Calu3 (cell line): ENCODE data around the gene CGN. TPM values are rescaled to one million over a fixed set of nuclear protein-coding genes. Genes with fewer than 3 reads are reported as not detected.
A peak's percentile ranks its signal among the peaks of the same experiment; 100 is the strongest.

Experiments
- BruUV-seq: library from RNA; stranded (reverse); fragments of 400-500 nt; replicated peaks from 2 replicates; lab custom pipeline; 2021; lab: Mats Ljungman, UMichigan
- CTCF ChIA-PET: fragments of 300-600 bp; sonication (Branson Sonifier 250); formaldehyde crosslinking; loops from one replicate; lab custom pipeline; 2022; ENCODE audit warnings: antibody characterized with exemption; lab: Charles Lee
- DNase-seq: peaks from one replicate; pipeline ENCODE4 v3.0.0; 2022
- H3K27ac Mint-ChIP-seq: one replicate; pipeline ENCODE4 v1.8.0; 2022; ENCODE audit warnings: mixed read lengths; ENCODE audit not compliant: unreplicated experiment
- H3K27me3 Mint-ChIP-seq: one replicate; pipeline ENCODE4 v1.8.0; 2022; ENCODE audit warnings: mixed read lengths; ENCODE audit not compliant: unreplicated experiment
- H3K36me3 Mint-ChIP-seq: one replicate; pipeline ENCODE4 v1.8.0; 2022; ENCODE audit warnings: mild to moderate bottlenecking, moderate library complexity, mixed read lengths; ENCODE audit not compliant: insufficient read depth, unreplicated experiment
- H3K4me1 Mint-ChIP-seq: one replicate; pipeline ENCODE4 v1.8.0; 2022; ENCODE audit warnings: mild to moderate bottlenecking, low read depth, mixed read lengths; ENCODE audit not compliant: unreplicated experiment
- H3K4me3 Mint-ChIP-seq: one replicate; pipeline ENCODE4 v1.8.0; 2022; ENCODE audit warnings: mild to moderate bottlenecking, low read depth, moderate library complexity, mixed read lengths; ENCODE audit not compliant: unreplicated experiment
- H3K9me3 Mint-ChIP-seq: one replicate; pipeline ENCODE4 v1.8.0; 2022; ENCODE audit warnings: low read depth, mixed read lengths; ENCODE audit not compliant: unreplicated experiment
- intact Hi-C: fragments of 100-400 bp; cut with micrococcal nuclease; formaldehyde crosslinking; loops from one replicate; pipeline ENCODE4 v1.10.0; 2022; ENCODE audit not compliant: unreplicated experiment
- total RNA-seq: library from RNA; stranded (reverse); gene quantifications from 2 replicates; pipeline ENCODE4 v1.2.3, GENCODE V29; 2022
- TF ChIP-seq, protein P1 (sequence below): fragments of 200-600 bp; IDR thresholded peaks from one replicate; pipeline ENCODE4 v1.8.0; 2022; ENCODE audit warnings: antibody characterized with exemption; ENCODE audit not compliant: unreplicated experiment

CGN gene
- total RNA-seq, 1 experiment from 2014 or later = 113 TPM

DNA sequence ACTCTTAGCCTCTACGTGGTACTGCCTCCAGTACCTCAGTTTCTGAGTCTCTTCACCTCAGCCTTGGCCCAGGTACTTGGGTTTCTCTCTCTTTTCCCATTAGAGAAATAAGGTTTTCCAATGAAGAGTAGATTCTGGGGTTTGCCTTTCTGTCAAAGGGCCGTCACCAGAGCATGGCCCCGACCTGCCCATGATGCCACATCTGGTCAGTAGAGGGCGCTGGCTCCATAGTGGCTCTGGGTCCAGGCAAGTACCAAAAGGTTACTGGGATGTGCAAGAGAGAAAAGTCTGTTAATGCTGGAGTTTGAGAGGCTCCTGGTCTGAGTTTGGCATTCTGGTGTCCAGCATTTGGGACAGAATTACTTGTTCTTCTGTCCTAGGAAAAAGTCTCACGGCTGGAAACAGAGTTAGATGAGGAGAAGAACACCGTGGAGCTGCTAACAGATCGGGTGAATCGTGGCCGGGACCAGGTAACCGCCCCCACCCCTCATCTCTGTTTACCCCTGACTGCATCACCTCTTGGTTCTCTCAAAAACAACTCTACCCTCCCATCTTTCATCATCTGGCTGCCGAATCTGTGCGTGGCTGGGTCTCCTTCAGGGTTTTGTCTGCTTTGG is 23.6 kb downstream of the CGN start:
- BruUV-seq = no TSS peak
- TF ChIP-seq, protein P1, sequence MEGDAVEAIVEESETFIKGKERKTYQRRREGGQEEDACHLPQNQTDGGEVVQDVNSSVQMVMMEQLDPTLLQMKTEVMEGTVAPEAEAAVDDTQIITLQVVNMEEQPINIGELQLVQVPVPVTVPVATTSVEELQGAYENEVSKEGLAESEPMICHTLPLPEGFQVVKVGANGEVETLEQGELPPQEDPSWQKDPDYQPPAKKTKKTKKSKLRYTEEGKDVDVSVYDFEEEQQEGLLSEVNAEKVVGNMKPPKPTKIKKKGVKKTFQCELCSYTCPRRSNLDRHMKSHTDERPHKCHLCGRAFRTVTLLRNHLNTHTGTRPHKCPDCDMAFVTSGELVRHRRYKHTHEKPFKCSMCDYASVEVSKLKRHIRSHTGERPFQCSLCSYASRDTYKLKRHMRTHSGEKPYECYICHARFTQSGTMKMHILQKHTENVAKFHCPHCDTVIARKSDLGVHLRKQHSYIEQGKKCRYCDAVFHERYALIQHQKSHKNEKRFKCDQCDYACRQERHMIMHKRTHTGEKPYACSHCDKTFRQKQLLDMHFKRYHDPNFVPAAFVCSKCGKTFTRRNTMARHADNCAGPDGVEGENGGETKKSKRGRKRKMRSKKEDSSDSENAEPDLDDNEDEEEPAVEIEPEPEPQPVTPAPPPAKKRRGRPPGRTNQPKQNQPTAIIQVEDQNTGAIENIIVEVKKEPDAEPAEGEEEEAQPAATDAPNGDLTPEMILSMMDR = peak; percentile 89
- no peaks in the 10 kb centered on the region for H3K9me3 Mint-ChIP-seq
- H3K4me3 Mint-ChIP-seq = no peak overlapping the region
- no peaks in the 10 kb centered on the region for H3K27me3 Mint-ChIP-seq
- intact Hi-C loops = no loop called here
- H3K4me1 Mint-ChIP-seq = no peaks in the 10 kb centered on the region
- H3K27ac Mint-ChIP-seq = no peak overlapping the region
- H3K36me3 Mint-ChIP-seq = peaks cover 95% of the 10 kb centered on the region
- DNase-seq = peak; percentile 87
- CTCF ChIA-PET = interaction anchor here (0.6 kb wide), 1 partner anchor 9 kb away, joined by 4 read pairs; no protein-coding TSS in a partner anchor

- Mint-ChIP-seq H3K4me1 (no peaks in the 10 kb centered on the region), H3K4me3 (no peak overlapping the region), H3K27me3 (no peaks in the 10 kb centered on the region), H3K27ac (peak overlapping the region; percentile 40), H3K9me3 (no peaks in the 10 kb centered on the region), H3K36me3 (peaks cover 96% of the 10 kb centered on the region)
- intact Hi-C loops = no loop called here
- no TSS peak for BruUV-seq
- DNase-seq = no peak
- CTCF ChIA-PET = interaction anchor here (0.6 kb wide), 1 partner anchor 10 kb away, joined by 4 read pairs; no protein-coding TSS in a partner anchor
- TF ChIP-seq, protein P1 = no peak
Observed at GRCh38 chr1:151535326-151536271, 24.4 kb downstream of the CGN start.

GRCh38 chr1:151536499-151536898 is 25.3 kb downstream of the CGN start:
- H3K4me1 Mint-ChIP-seq = peaks cover under 1% of the 10 kb centered on the region
- no peaks in the 10 kb centered on the region for H3K27me3 Mint-ChIP-seq
- CTCF ChIA-PET = no interaction called here
- H3K36me3 Mint-ChIP-seq = peaks cover 96% of the 10 kb centered on the region
- H3K27ac Mint-ChIP-seq = peak overlapping the region; percentile 45
- no TSS peak for BruUV-seq
- no peak overlapping the region for H3K4me3 Mint-ChIP-seq
- intact Hi-C loops = no loop called here
- TF ChIP-seq, protein P1 = no peak
- DNase-seq = no peak
- no peaks in the 10 kb centered on the region for H3K9me3 Mint-ChIP-seq

- CTCF ChIA-PET = interaction anchor here (0.7 kb wide), 1 partner anchor 300 kb away, joined by 4 read pairs; no protein-coding TSS in a partner anchor
- intact Hi-C loops = no loop called here
- DNase-seq = no peak
- H3K4me1 Mint-ChIP-seq = peaks cover 7% of the 10 kb centered on the region
- H3K27me3 Mint-ChIP-seq = no peaks in the 10 kb centered on the region
- H3K27ac Mint-ChIP-seq = no peak overlapping the region
- TF ChIP-seq, protein P1 = no peak
- peaks cover 96% of the 10 kb centered on the region for H3K36me3 Mint-ChIP-seq
- no peak overlapping the region for H3K4me3 Mint-ChIP-seq
- no peaks in the 10 kb centered on the region for H3K9me3 Mint-ChIP-seq
- no TSS peak for BruUV-seq
Observed at GRCh38 chr1:151537112-151537511, 25.9 kb downstream of the CGN start.
